ENCODE measurements around the gene PRICKLE2.

DNA sequence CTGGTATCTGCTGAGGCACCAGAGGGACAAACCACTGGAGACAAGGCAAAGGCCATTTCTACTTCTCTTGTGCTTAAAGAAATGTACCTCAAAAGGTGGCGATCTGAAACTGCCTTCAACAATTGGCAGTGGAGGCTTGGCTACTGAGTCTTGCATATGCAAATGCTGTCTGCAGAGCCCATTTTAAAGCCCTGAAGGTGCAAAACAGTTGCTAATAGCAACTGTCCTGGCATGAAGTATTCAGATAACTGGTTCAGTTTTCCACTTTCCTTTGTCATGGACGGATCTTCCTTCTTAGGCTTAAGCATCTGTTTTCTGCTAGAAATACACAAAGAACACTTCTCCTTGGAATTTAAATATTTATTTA lies 130.6 kb downstream of the PRICKLE2 start:
- TF ChIP-seq CTCF (IDR thresholded peaks at IDR 0.05) (no peak), POLR2A (IDR thresholded peaks at IDR 0.05) (no peak)

Data from body of pancreas (tissue), 4 donors.